Panc1 (cell line): ENCODE results near the gene KLK4. TPM values are rescaled to one million over a fixed set of nuclear protein-coding genes. Genes with fewer than 3 reads are reported as not detected.

Source experiments
- ATAC-seq: fragments of 200-7000 bp; cut with Tn5 transposase; 2 replicates; pipeline ENCODE4 v1.9.1; 2020; ENCODE audit warnings: mild to moderate bottlenecking, moderate library complexity
- BruUV-seq: library from RNA; stranded (reverse); fragments of 400-500 nt; replicated peaks from 2 replicates; lab custom pipeline; 2021; lab: Mats Ljungman, UMichigan
- CTCF ChIA-PET: fragments of 300-600 bp; sonication (Branson Sonifier 250); formaldehyde crosslinking; loops from one replicate; lab custom pipeline; 2022; ENCODE audit warnings: antibody characterized with exemption; lab: Charles Lee
- POLR2A ChIA-PET: fragments of 300-600 bp; sonication (Branson Sonifier 250); formaldehyde crosslinking; loops from one replicate; lab custom pipeline; 2022; ENCODE audit warnings: antibody characterized with exemption; lab: Charles Lee
- DNase-seq: peaks from one replicate; pipeline ENCODE4 v3.0.0-alpha.2; 2010; ENCODE audit warnings: low read depth, low spot score
- H3K27ac ChIP-seq: 2 replicates; pipeline ENCODE4 v1.5.1; 2011; ENCODE audit warnings: mild to moderate bottlenecking, low read length, inconsistent platforms
- H3K27me3 ChIP-seq: fragments of 200-500 bp; sonication (Bioruptor generic); 2 replicates; pipeline ENCODE4 v1.6.0; 2014; ENCODE audit warnings: low read length, inconsistent platforms; ENCODE audit not compliant: control insufficient read depth, insufficient read depth
- H3K36me3 ChIP-seq: fragments of 200-500 bp; sonication (Bioruptor generic); 2 replicates; pipeline ENCODE4 v1.5.1; 2014; ENCODE audit warnings: inconsistent platforms, mild to moderate bottlenecking, low read length, moderate library complexity; ENCODE audit not compliant: control insufficient read depth, insufficient read depth
- H3K4me1 ChIP-seq: 2 replicates; pipeline ENCODE4 v1.5.1; 2011; ENCODE audit warnings: inconsistent platforms, mild to moderate bottlenecking, low read length, moderate library complexity; ENCODE audit not compliant: control insufficient read depth, insufficient read depth
- H3K4me3 ChIP-seq, 2 experiments: 2 replicates each; pipeline ENCODE4 v1.5.1; 2011 to 2012; ENCODE audit warnings: low read depth in 2 of 2, low read length in 2 of 2, mild to moderate bottlenecking in 2 of 2, inconsistent platforms in 1 of 2, moderate library complexity in 1 of 2
- H3K9me3 ChIP-seq: fragments of 200-500 bp; sonication (Bioruptor generic); 2 replicates; pipeline ENCODE4 v1.5.1; 2014; ENCODE audit warnings: low read depth, mild to moderate bottlenecking, inconsistent platforms, low read length, moderate library complexity; ENCODE audit not compliant: control insufficient read depth, insufficient read depth
- POLR2AphosphoS5 ChIP-seq: IDR thresholded peaks from 2 replicates; pipeline ENCODE4 v1.6.1; 2012; ENCODE audit warnings: mild to moderate bottlenecking, low read depth, low read length, moderate library complexity
- REST ChIP-seq, 2 experiments: IDR thresholded peaks; 2 replicates each; pipeline ENCODE4 v1.6.1; 2011 to 2012; ENCODE audit warnings: low read depth in 2 of 2, control low read depth in 1 of 2, low read length in 1 of 2, mild to moderate bottlenecking in 1 of 2, moderate library complexity in 1 of 2; ENCODE audit not compliant: insufficient read depth in 1 of 2
- SIN3A ChIP-seq: IDR thresholded peaks from 2 replicates; pipeline ENCODE4 v1.6.1; 2012; ENCODE audit warnings: low read depth, mild to moderate bottlenecking, low read length, moderate library complexity, borderline replicate concordance; ENCODE audit not compliant: insufficient read depth
- TCF7L2 ChIP-seq: IDR thresholded peaks from 2 replicates; pipeline ENCODE4 v1.6.1; 2011; ENCODE audit warnings: mild to moderate bottlenecking, low read depth, low read length, inconsistent platforms
- in situ Hi-C: cut with HindIII; loops from 2 replicates; pipeline ENCODE4 v1.10.0; 2016; ENCODE audit warnings: low sequenced_read_pairs, low pct_unique_long_range_greater_than_20kb
- intact Hi-C: fragments of 100-400 bp; cut with micrococcal nuclease; formaldehyde crosslinking; loops from one replicate; pipeline ENCODE4 v1.10.0; 2022; ENCODE audit not compliant: unreplicated experiment
- total RNA-seq: library from RNA; stranded (reverse); gene quantifications from one replicate; pipeline ENCODE4 v1.2.1, GENCODE V29; 2021; ENCODE audit not compliant: unreplicated experiment
- TF ChIP-seq, protein P1 (sequence below): fragments of 450-650 bp; IDR thresholded peaks from 2 replicates; pipeline ENCODE4 v1.5.1; 2017; ENCODE audit warnings: mild to moderate bottlenecking

The KLK4 gene
- total RNA-seq, 1 experiment from 2014 or later: not detected

- in situ Hi-C loops: no loop called here
- peaks cover 7% of the 10 kb centered on the region; the same call in 1 of the 2 replicates for H3K27me3 ChIP-seq
- TF ChIP-seq POLR2AphosphoS5: no peak
- TF ChIP-seq SIN3A: no peak
- TF ChIP-seq, protein P1, sequence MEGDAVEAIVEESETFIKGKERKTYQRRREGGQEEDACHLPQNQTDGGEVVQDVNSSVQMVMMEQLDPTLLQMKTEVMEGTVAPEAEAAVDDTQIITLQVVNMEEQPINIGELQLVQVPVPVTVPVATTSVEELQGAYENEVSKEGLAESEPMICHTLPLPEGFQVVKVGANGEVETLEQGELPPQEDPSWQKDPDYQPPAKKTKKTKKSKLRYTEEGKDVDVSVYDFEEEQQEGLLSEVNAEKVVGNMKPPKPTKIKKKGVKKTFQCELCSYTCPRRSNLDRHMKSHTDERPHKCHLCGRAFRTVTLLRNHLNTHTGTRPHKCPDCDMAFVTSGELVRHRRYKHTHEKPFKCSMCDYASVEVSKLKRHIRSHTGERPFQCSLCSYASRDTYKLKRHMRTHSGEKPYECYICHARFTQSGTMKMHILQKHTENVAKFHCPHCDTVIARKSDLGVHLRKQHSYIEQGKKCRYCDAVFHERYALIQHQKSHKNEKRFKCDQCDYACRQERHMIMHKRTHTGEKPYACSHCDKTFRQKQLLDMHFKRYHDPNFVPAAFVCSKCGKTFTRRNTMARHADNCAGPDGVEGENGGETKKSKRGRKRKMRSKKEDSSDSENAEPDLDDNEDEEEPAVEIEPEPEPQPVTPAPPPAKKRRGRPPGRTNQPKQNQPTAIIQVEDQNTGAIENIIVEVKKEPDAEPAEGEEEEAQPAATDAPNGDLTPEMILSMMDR: no peak
- no peak for TF ChIP-seq TCF7L2
- no peak for TF ChIP-seq REST (IDR thresholded peaks at IDR 0.05; ENCODE audit: insufficient read depth in 1 of 2, low read depth in 2 of 2, low read length in 1 of 2)
- ATAC-seq (no peak), DNase-seq (no peak)
- ChIA-PET POLR2A (no interaction called here), CTCF (no interaction called here)
- no peak overlapping the region for H3K4me3 ChIP-seq
- no peaks in the 10 kb centered on the region for H3K4me1 ChIP-seq
- H3K27ac ChIP-seq: no peak overlapping the region
- no peaks in the 10 kb centered on the region for H3K9me3 ChIP-seq
- no peaks in the 10 kb centered on the region for H3K36me3 ChIP-seq
- no TSS peak for BruUV-seq
- intact Hi-C loops: no loop called here
These were observed 49.5 kb downstream of the KLK4 start for GRCh38 chr19:50861496-50862286.

DNA sequence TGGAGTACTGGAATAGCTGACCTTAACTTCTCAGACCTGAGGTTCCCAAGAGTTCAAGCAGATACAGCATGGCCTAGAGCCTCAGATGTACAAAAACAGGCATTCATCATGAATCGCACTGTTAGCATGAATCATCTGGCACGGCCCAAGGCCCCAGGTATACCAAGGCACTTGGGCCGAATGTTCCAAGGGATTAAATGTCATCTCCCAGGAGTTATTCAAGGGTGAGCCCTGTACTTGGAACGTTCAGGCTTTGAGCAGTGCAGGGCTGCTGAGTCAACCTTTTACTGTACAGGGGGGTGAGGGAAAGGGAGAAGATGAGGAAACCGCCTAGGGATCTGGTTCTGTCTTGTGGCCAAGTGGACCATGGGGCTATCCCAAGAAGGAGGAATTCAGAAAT, 50.2 kb downstream of the KLK4 start:
- no peak for ATAC-seq
- ChIA-PET POLR2A (no interaction called here), CTCF (no interaction called here)
- no peak overlapping the region for H3K4me3 ChIP-seq
- DNase-seq: no peak
- TF ChIP-seq SIN3A: no peak
- TF ChIP-seq TCF7L2: no peak
- no peak for TF ChIP-seq REST (IDR thresholded peaks at IDR 0.05; ENCODE audit: insufficient read depth in 1 of 2, low read depth in 2 of 2, low read length in 1 of 2)
- TF ChIP-seq, protein P1: no peak
- no peak for TF ChIP-seq POLR2AphosphoS5
- H3K4me1 ChIP-seq: no peaks in the 10 kb centered on the region
- H3K27ac ChIP-seq: no peak overlapping the region
- H3K27me3 ChIP-seq: peaks cover 4% of the 10 kb centered on the region; the same call in 1 of the 2 replicates
- no peaks in the 10 kb centered on the region for H3K9me3 ChIP-seq
- no peaks in the 10 kb centered on the region for H3K36me3 ChIP-seq
- in situ Hi-C loops: no loop called here
- intact Hi-C loops: no loop called here
- no TSS peak for BruUV-seq
